Fibroblast of villous mesenchyme (primary cell): ENCODE measurements around the gene CDH2. TPM values are rescaled to one million over a fixed set of nuclear protein-coding genes. Genes with fewer than 3 reads are reported as not detected.
"Not testable (repeated sequence)": the region's sequence is repeated elsewhere in the genome, so short reads cannot be mapped to it uniquely, and the experiment has no call there.

ENCODE experiments used
- DNase-seq: peaks from one replicate; pipeline ENCODE4 v3.0.0-alpha.2; 2010; ENCODE audit warnings: low read depth
- H3K4me3 ChIP-seq: 2 replicates; pipeline ENCODE4 v1.5.1; 2011; ENCODE audit warnings: low read depth, mild to moderate bottlenecking, low read length
- total RNA-seq: library from RNA; depleted of rRNA; stranded (reverse); fragments of >200 nt; gene quantifications from 2 replicates; pipeline ENCODE4 v1.2.3, GENCODE V29; 2012
- TF ChIP-seq, protein P1 (sequence below): IDR thresholded peaks from 2 replicates; pipeline ENCODE4 v1.5.1; 2012; ENCODE audit warnings: low read depth, mild to moderate bottlenecking, low read length; ENCODE audit not compliant: insufficient read depth

CDH2 gene
- total RNA-seq, 1 donor = 74.7 TPM

- TF ChIP-seq, protein P1, sequence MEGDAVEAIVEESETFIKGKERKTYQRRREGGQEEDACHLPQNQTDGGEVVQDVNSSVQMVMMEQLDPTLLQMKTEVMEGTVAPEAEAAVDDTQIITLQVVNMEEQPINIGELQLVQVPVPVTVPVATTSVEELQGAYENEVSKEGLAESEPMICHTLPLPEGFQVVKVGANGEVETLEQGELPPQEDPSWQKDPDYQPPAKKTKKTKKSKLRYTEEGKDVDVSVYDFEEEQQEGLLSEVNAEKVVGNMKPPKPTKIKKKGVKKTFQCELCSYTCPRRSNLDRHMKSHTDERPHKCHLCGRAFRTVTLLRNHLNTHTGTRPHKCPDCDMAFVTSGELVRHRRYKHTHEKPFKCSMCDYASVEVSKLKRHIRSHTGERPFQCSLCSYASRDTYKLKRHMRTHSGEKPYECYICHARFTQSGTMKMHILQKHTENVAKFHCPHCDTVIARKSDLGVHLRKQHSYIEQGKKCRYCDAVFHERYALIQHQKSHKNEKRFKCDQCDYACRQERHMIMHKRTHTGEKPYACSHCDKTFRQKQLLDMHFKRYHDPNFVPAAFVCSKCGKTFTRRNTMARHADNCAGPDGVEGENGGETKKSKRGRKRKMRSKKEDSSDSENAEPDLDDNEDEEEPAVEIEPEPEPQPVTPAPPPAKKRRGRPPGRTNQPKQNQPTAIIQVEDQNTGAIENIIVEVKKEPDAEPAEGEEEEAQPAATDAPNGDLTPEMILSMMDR = no peak
- DNase-seq = no peak
- H3K4me3 ChIP-seq = no peak overlapping the region
Observed at GRCh38 chr18:27922780-27923179, 254.2 kb downstream of the CDH2 start.

GRCh38 chr18:27921904-27922751, 254.8 kb downstream of the CDH2 start:
- H3K4me3 ChIP-seq = peak overlapping the region; percentile 26
- peak; percentile 75 for DNase-seq

DNA sequence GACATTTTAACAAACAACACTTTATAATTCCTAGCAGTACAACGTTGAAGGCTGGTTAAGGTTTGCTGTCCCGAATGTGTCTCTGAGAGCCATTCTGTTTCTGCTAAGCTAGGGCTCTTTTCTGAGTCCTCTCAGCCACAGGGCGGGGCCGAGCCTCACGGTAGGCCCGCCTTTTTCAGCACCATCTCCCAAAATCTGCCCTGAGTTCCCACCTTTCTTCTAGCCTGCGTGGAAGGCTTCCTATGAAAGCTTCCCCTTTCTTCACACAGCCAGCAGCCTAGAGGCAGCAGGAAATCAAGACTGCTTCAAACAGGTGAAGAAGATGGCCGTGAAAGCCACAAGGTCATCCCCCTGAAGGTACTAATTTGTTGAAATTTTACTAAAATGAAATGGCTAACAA, 255.5 kb downstream of the CDH2 start:
- H3K4me3 ChIP-seq = peak overlapping the region; percentile 26
- TF ChIP-seq, protein P1 = no peak
- no peak for DNase-seq

More at GRCh38 chr18:27921904-27922751, 254.8 kb downstream of the CDH2 start:
- TF ChIP-seq, protein P1 = no peak

GRCh38 chr18:27920836-27921235, 256.1 kb downstream of the CDH2 start:
- H3K4me3 ChIP-seq = no peak overlapping the region
- DNase-seq = no peak
- TF ChIP-seq, protein P1 = no peak

- H3K4me3 ChIP-seq, DNase-seq: not testable (repeated sequence)
Observed at GRCh38 chr18:27906189-27906588, 270.7 kb downstream of the CDH2 start.

- no peak overlapping the region for H3K4me3 ChIP-seq
- no peak for DNase-seq
- TF ChIP-seq, protein P1 = no peak
Observed at GRCh38 chr18:27903906-27904305, 273.0 kb downstream of the CDH2 start.

- no peak for DNase-seq
- no peak overlapping the region for H3K4me3 ChIP-seq
- TF ChIP-seq, protein P1 = no peak
Observed at GRCh38 chr18:27901424-27902226, 275.3 kb downstream of the CDH2 start.
